ENCODE data around the gene CTNND1. TPM values are rescaled to one million over a fixed set of nuclear protein-coding genes. Genes with fewer than 3 reads are reported as not detected.

Gene CTNND1
- polyA plus RNA-seq, 2 donors, result 89.7 to 125 TPM

GRCh38 chr11:57735619-57736298 is 25.8 kb upstream of the CTNND1 start:
- Histone ChIP-seq H3K27ac (ENCODE audit: low read depth in 2 of 2, low read length in 1 of 2) (peak overlapping the region in 1 of 2 donors; percentile 64), H3K27me3 (ENCODE audit: control insufficient read depth in 1 of 2, insufficient read depth in 2 of 2, low read length in 2 of 2) (no peaks in the 10 kb centered on the region), H3K36me3 (ENCODE audit: control insufficient read depth in 2 of 2, insufficient read depth in 2 of 2, low read length in 1 of 2) (peaks cover 6 to 9% of the 10 kb centered on the region in 2 donors), H3K9me3 (ENCODE audit: control insufficient read depth in 2 of 2, insufficient read depth in 1 of 2, low read depth in 1 of 2, low read length in 1 of 2) (no peaks in the 10 kb centered on the region), H3K4me1 (ENCODE audit: control insufficient read depth in 2 of 2, insufficient read depth in 2 of 2, low read length in 1 of 2) (no peaks in the 10 kb centered on the region), H3K4me3 (ENCODE audit: low read depth in 1 of 2, low read length in 2 of 2) (no peak overlapping the region)
- WGBS, 2 donors, result 69 to 71% methylated on average over 3 of the region's 3 CpGs

GRCh38 chr11:57741132-57742086 is 20.2 kb upstream of the CTNND1 start, which contains the start of gene SELENOH:
SELENOH (plus strand) TSS chr11:57741491; CDS start chr11:57741596, 105 bp downstream.
- Histone ChIP-seq H3K9me3 (ENCODE audit: control insufficient read depth in 2 of 2, insufficient read depth in 1 of 2, low read depth in 1 of 2, low read length in 1 of 2) (no peaks in the 10 kb centered on the region), H3K27ac (ENCODE audit: low read depth in 2 of 2, low read length in 1 of 2) (peak within 1 kb of the TSS; percentile 94 to 98), H3K27me3 (ENCODE audit: control insufficient read depth in 1 of 2, insufficient read depth in 2 of 2, low read length in 2 of 2) (no peaks in the 10 kb centered on the region), H3K4me3 (ENCODE audit: low read depth in 1 of 2, low read length in 2 of 2) (peak within 1 kb of the TSS; percentile 88 to 97), H3K4me1 (ENCODE audit: control insufficient read depth in 2 of 2, insufficient read depth in 2 of 2, low read length in 1 of 2) (no peaks in the 10 kb centered on the region), H3K36me3 (ENCODE audit: control insufficient read depth in 2 of 2, insufficient read depth in 2 of 2, low read length in 1 of 2) (peaks cover 10 to 16% of the 10 kb centered on the region in 2 donors)
- 0 to 1% methylated on average over 68 to 75 of the region's 75 CpGs for WGBS, 2 donors

- Histone ChIP-seq H3K27me3 (ENCODE audit: control insufficient read depth in 1 of 2, insufficient read depth in 2 of 2, low read length in 2 of 2) (no peaks in the 10 kb centered on the region), H3K4me1 (ENCODE audit: control insufficient read depth in 2 of 2, insufficient read depth in 2 of 2, low read length in 1 of 2) (no peaks in the 10 kb centered on the region), H3K4me3 (ENCODE audit: low read depth in 1 of 2, low read length in 2 of 2) (peak overlapping the region; percentile 88 to 97), H3K9me3 (ENCODE audit: control insufficient read depth in 2 of 2, insufficient read depth in 1 of 2, low read depth in 1 of 2, low read length in 1 of 2) (no peaks in the 10 kb centered on the region), H3K36me3 (ENCODE audit: control insufficient read depth in 2 of 2, insufficient read depth in 2 of 2, low read length in 1 of 2) (peaks cover 10 to 16% of the 10 kb centered on the region in 2 donors), H3K27ac (ENCODE audit: low read depth in 2 of 2, low read length in 1 of 2) (peak overlapping the region; percentile 94 to 98)
- 3 to 5% methylated on average over 10 of the region's 10 CpGs for WGBS, 2 donors
These were observed 19.5 kb upstream of the CTNND1 start for GRCh38 chr11:57742087-57742452.

DNA sequence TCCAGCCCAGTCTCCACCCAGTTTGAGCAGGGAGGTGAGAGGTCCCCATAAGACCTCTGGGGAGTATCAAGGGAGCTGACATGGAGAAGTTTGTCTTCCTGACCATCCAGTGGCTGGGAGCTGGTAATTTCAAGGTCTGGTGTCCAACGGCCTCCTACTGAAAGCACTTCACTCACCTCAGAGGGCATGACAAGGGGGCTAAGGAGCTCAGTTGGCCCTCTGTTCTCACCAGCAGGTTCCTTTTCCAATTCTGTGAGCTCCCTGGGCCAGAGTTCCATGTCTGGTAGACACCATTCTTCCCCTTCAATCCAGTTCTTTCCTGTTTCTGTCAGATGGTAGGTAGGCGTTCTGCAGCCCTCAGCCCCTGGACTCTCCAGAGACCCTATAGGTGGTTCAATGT is 17.2 kb upstream of the CTNND1 start:
- WGBS, 2 donors, result 81 to 92% methylated on average over 2 of the region's 2 CpGs
- H3K4me3 ChIP-seq (ENCODE audit: low read depth in 1 of 2, low read length in 2 of 2), result no peak overlapping the region
- H3K36me3 ChIP-seq (ENCODE audit: control insufficient read depth in 2 of 2, insufficient read depth in 2 of 2, low read length in 1 of 2), result peaks cover 3 to 7% of the 10 kb centered on the region in 2 donors
- H3K4me1 ChIP-seq (ENCODE audit: control insufficient read depth in 2 of 2, insufficient read depth in 2 of 2, low read length in 1 of 2), result no peaks in the 10 kb centered on the region
- no peak overlapping the region for H3K27ac ChIP-seq (ENCODE audit: low read depth in 2 of 2, low read length in 1 of 2)
- no peaks in the 10 kb centered on the region for H3K9me3 ChIP-seq (ENCODE audit: control insufficient read depth in 2 of 2, insufficient read depth in 1 of 2, low read depth in 1 of 2, low read length in 1 of 2)
- H3K27me3 ChIP-seq (ENCODE audit: control insufficient read depth in 1 of 2, insufficient read depth in 2 of 2, low read length in 2 of 2), result no peaks in the 10 kb centered on the region

GRCh38 chr11:57745206-57745605 is 16.4 kb upstream of the CTNND1 start:
- Histone ChIP-seq H3K36me3 (ENCODE audit: control insufficient read depth in 2 of 2, insufficient read depth in 2 of 2, low read length in 1 of 2) (peaks cover 3 to 7% of the 10 kb centered on the region in 2 donors), H3K4me3 (ENCODE audit: low read depth in 1 of 2, low read length in 2 of 2) (no peak overlapping the region), H3K27me3 (ENCODE audit: control insufficient read depth in 1 of 2, insufficient read depth in 2 of 2, low read length in 2 of 2) (no peaks in the 10 kb centered on the region), H3K4me1 (ENCODE audit: control insufficient read depth in 2 of 2, insufficient read depth in 2 of 2, low read length in 1 of 2) (no peaks in the 10 kb centered on the region), H3K27ac (ENCODE audit: low read depth in 2 of 2, low read length in 1 of 2) (no peak overlapping the region), H3K9me3 (ENCODE audit: control insufficient read depth in 2 of 2, insufficient read depth in 1 of 2, low read depth in 1 of 2, low read length in 1 of 2) (no peaks in the 10 kb centered on the region)
- WGBS, 2 donors, result 83 to 88% methylated on average over 5 of the region's 5 CpGs

GRCh38 chr11:57746920-57747319 is 14.7 kb upstream of the CTNND1 start:
- H3K4me3 ChIP-seq (ENCODE audit: low read depth in 1 of 2, low read length in 2 of 2), result no peak overlapping the region
- no peak overlapping the region for H3K27ac ChIP-seq (ENCODE audit: low read depth in 2 of 2, low read length in 1 of 2)
- H3K27me3 ChIP-seq (ENCODE audit: control insufficient read depth in 1 of 2, insufficient read depth in 2 of 2, low read length in 2 of 2), result no peaks in the 10 kb centered on the region
- no peaks in the 10 kb centered on the region for H3K4me1 ChIP-seq (ENCODE audit: control insufficient read depth in 2 of 2, insufficient read depth in 2 of 2, low read length in 1 of 2)
- no peaks in the 10 kb centered on the region for H3K9me3 ChIP-seq (ENCODE audit: control insufficient read depth in 2 of 2, insufficient read depth in 1 of 2, low read depth in 1 of 2, low read length in 1 of 2)
- 88 to 96% methylated on average over 1 of the region's 1 CpG for WGBS, 2 donors
- H3K36me3 ChIP-seq (ENCODE audit: control insufficient read depth in 2 of 2, insufficient read depth in 2 of 2, low read length in 1 of 2), result peaks cover 3 to 7% of the 10 kb centered on the region in 2 donors

DNA sequence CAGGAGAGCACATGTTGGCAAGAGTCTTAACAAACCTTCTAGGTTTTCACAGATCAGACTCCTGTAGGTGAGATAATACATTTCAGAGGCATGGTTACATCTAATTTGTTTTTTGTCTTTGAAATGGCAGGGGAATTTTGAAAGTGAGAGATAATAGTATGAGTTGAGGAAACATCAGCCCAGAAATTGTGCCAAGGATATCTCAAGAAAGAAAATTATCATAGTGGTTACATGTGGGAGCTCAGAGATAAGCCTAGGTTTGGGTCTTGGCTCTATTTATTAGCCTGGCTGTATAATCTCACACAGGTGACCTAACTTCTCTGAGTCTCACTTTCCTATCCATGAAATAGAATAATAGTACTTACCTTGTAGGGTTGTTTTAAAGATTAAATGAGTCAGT is 10.4 kb upstream of the CTNND1 start:
- Histone ChIP-seq H3K9me3 (ENCODE audit: control insufficient read depth in 2 of 2, insufficient read depth in 1 of 2, low read depth in 1 of 2, low read length in 1 of 2) (no peaks in the 10 kb centered on the region), H3K36me3 (ENCODE audit: control insufficient read depth in 2 of 2, insufficient read depth in 2 of 2, low read length in 1 of 2) (no peaks in the 10 kb centered on the region), H3K27ac (ENCODE audit: low read depth in 2 of 2, low read length in 1 of 2) (no peak overlapping the region), H3K4me3 (ENCODE audit: low read depth in 1 of 2, low read length in 2 of 2) (no peak overlapping the region), H3K4me1 (ENCODE audit: control insufficient read depth in 2 of 2, insufficient read depth in 2 of 2, low read length in 1 of 2) (no peaks in the 10 kb centered on the region), H3K27me3 (ENCODE audit: control insufficient read depth in 1 of 2, insufficient read depth in 2 of 2, low read length in 2 of 2) (no peaks in the 10 kb centered on the region)

- Histone ChIP-seq H3K27me3 (ENCODE audit: control insufficient read depth in 1 of 2, insufficient read depth in 2 of 2, low read length in 2 of 2) (no peaks in the 10 kb centered on the region), H3K36me3 (ENCODE audit: control insufficient read depth in 2 of 2, insufficient read depth in 2 of 2, low read length in 1 of 2) (no peaks in the 10 kb centered on the region), H3K27ac (ENCODE audit: low read depth in 2 of 2, low read length in 1 of 2) (no peak within 1 kb of the TSS), H3K4me1 (ENCODE audit: control insufficient read depth in 2 of 2, insufficient read depth in 2 of 2, low read length in 1 of 2) (no peaks in the 10 kb centered on the region), H3K9me3 (ENCODE audit: control insufficient read depth in 2 of 2, insufficient read depth in 1 of 2, low read depth in 1 of 2, low read length in 1 of 2) (no peaks in the 10 kb centered on the region), H3K4me3 (ENCODE audit: low read depth in 1 of 2, low read length in 2 of 2) (no peak within 1 kb of the TSS)
- 49 to 57% methylated on average over 10 of the region's 10 CpGs for WGBS, 2 donors
These were observed 9.8 kb upstream of the CTNND1 start, which contains the start of gene BTBD18 for GRCh38 chr11:57751676-57752253. BTBD18 (minus strand) TSS chr11:57751819; CDS start chr11:57751188, 631 bp downstream.

DNA sequence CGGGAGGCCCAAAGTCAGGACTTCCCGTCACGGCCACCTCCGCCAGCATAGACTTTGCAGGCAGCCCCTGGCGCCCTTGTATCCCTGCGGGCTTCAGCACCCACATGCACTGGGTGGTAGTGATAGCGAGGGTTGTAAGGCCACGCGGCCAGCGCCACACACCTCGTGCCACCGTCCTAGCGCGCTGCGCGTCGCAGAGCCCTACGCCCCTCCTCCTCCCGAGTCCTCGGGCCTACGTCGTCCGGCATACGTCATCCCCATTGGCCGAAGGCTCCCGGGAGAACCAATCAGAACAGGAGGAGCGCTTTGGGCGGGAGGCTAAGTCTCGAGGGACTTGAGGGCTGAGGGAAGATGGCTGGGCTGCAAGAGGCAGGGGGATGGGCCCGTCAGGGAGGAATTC is 8.6 kb upstream of the CTNND1 start:
- Histone ChIP-seq H3K27me3 (ENCODE audit: control insufficient read depth in 1 of 2, insufficient read depth in 2 of 2, low read length in 2 of 2) (no peaks in the 10 kb centered on the region), H3K36me3 (ENCODE audit: control insufficient read depth in 2 of 2, insufficient read depth in 2 of 2, low read length in 1 of 2) (no peaks in the 10 kb centered on the region), H3K9me3 (ENCODE audit: control insufficient read depth in 2 of 2, insufficient read depth in 1 of 2, low read depth in 1 of 2, low read length in 1 of 2) (no peaks in the 10 kb centered on the region), H3K4me3 (ENCODE audit: low read depth in 1 of 2, low read length in 2 of 2) (no peak overlapping the region), H3K27ac (ENCODE audit: low read depth in 2 of 2, low read length in 1 of 2) (no peak overlapping the region), H3K4me1 (ENCODE audit: control insufficient read depth in 2 of 2, insufficient read depth in 2 of 2, low read length in 1 of 2) (no peaks in the 10 kb centered on the region)
- WGBS, 2 donors, result 97% methylated on average over 30 of the region's 30 CpGs

Measured in esophagus (tissue), 2 donors.